K562 (cell line): ENCODE measurements around the gene NUP133. TPM values are rescaled to one million over a fixed set of nuclear protein-coding genes. Genes with fewer than 3 reads are reported as not detected.
A peak's percentile ranks its signal among the peaks of the same experiment; 100 is the strongest.

Source experiments
- BDP1 ChIP-seq: IDR thresholded peaks from 3 replicates; pipeline ENCODE4 v1.6.1; 2011; ENCODE audit not compliant: insufficient read length, insufficient read depth
- CBFA2T3 ChIP-seq: fragments of 450-650 bp; IDR thresholded peaks from 2 replicates; pipeline ENCODE4 v1.6.1; 2017
- GTF2E2 ChIP-seq: fragments of 200-800 bp; sonication (Bioruptor generic); IDR thresholded peaks from 2 replicates; pipeline ENCODE4 v1.6.1; 2016; ENCODE audit warnings: missing genetic modification characterization, missing compliant biosample characterization
- HCFC1 ChIP-seq: IDR thresholded peaks from 2 replicates; pipeline ENCODE4 v1.6.1; 2012; ENCODE audit warnings: low read depth, low read length, improper control_type of control experiment
- HNRNPUL1 ChIP-seq: fragments of 200-400 bp; formaldehyde crosslinking; IDR thresholded peaks from 2 replicates; pipeline ENCODE4 v1.6.1; 2017; ENCODE audit warnings: low read length
- MCM5 ChIP-seq: fragments of 450-650 bp; IDR thresholded peaks from 2 replicates; pipeline ENCODE4 v1.6.1; 2016; ENCODE audit warnings: low read depth
- MTF1 ChIP-seq: fragments of 250-450 bp; sonication (Bioruptor Pico); IDR thresholded peaks from 2 replicates; pipeline ENCODE4 v1.9.0; 2021; ENCODE audit warnings: moderate library complexity, mild to moderate bottlenecking, inconsistent platforms, borderline replicate concordance
- NR2C1 ChIP-seq, 2 experiments: fragments of 450-650 bp; IDR thresholded peaks; 2 replicates each; pipeline ENCODE4 v1.6.1; 2017; ENCODE audit warnings: mild to moderate bottlenecking in 2 of 2, antibody characterized with exemption in 1 of 2, inconsistent platforms in 1 of 2, missing compliant biosample characterization in 1 of 2, missing genetic modification characterization in 1 of 2
- PRMT5 ChIP-seq: sonication (generic); formaldehyde crosslinking; IDR thresholded peaks from 2 replicates; pipeline ENCODE4 v1.5.0; 2020; ENCODE audit warnings: missing genetic modification reagents
- TAF7 ChIP-seq: fragments of 450-650 bp; IDR thresholded peaks from 2 replicates; pipeline ENCODE4 v1.6.1; 2016; ENCODE audit warnings: missing genetic modification characterization, missing compliant biosample characterization
- TAF9B ChIP-seq: fragments of 450-650 bp; IDR thresholded peaks from 2 replicates; pipeline ENCODE4 v1.6.1; 2018; ENCODE audit warnings: mild to moderate bottlenecking; ENCODE audit not compliant: partially characterized antibody
- XRCC5 ChIP-seq: fragments of 200-400 bp; formaldehyde crosslinking; IDR thresholded peaks from 2 replicates; pipeline ENCODE4 v1.6.1; 2017; ENCODE audit warnings: low read depth, mild to moderate bottlenecking, low read length
- ZC3H4 ChIP-seq: sonication (generic); formaldehyde crosslinking; IDR thresholded peaks from 2 replicates; pipeline ENCODE4 v1.9.0; 2021; ENCODE audit warnings: missing genetic modification reagents, borderline replicate concordance
- ZKSCAN8 ChIP-seq: fragments of 200-800 bp; sonication (Bioruptor generic); IDR thresholded peaks from 2 replicates; pipeline ENCODE4 v1.6.1; 2016; ENCODE audit warnings: missing genetic modification characterization, missing compliant biosample characterization
- ZNF75A ChIP-seq: fragments of 450-650 bp; formaldehyde crosslinking; IDR thresholded peaks from 2 replicates; pipeline ENCODE4 v1.4.0; 2020; ENCODE audit warnings: mild to moderate bottlenecking
- polyA plus RNA-seq, 8 experiments: library from polyadenylated mRNA; depleted of rRNA in 4 of 8; stranded (reverse) in 5 of 8; unstranded in 3 of 8; fragments of >200 nt; fragmentation: Nextera tagmentation in 2 of 8; fragmentation: Illumina TruSeq in 1 of 8; extraction: Ambion mirVana in 2 of 8; extraction: Trizol in 1 of 8; gene quantifications; 2 replicates each; pipeline versions ENCODE4 v1.2.1 to v1.2.3, GENCODE V29; 2011 to 2014; ENCODE audit warnings: inconsistent platforms in 1 of 8, missing spikeins in 1 of 8
- total RNA-seq, 7 experiments: library from RNA; depleted of rRNA in 6 of 7; stranded (reverse); fragments of >200 nt in 6 of 7; fragmentation: Illumina TruSeq in 2 of 7; extraction: Trizol in 2 of 7; gene quantifications; 2 replicates each; pipeline versions ENCODE4 v1.2.1 to v1.2.3, GENCODE V29; 2011 to 2021; ENCODE audit warnings: low replicate concordance in 1 of 7
- TF ChIP-seq, protein P1 (sequence below): sonication (generic); formaldehyde crosslinking; IDR thresholded peaks from 2 replicates; pipeline ENCODE4 v1.4.0; 2020; ENCODE audit warnings: mild to moderate bottlenecking, missing genetic modification reagents
- TF ChIP-seq, protein P2 (sequence below): sonication (generic); formaldehyde crosslinking; IDR thresholded peaks from 2 replicates; pipeline ENCODE4 v1.8.0; 2022; ENCODE audit warnings: mild to moderate bottlenecking, missing genetic modification reagents
- TF ChIP-seq, protein P3 (sequence below): sonication (generic); IDR thresholded peaks from 2 replicates; pipeline ENCODE4 v1.6.1; 2016
- TF ChIP-seq, protein P4 (sequence below): sonication (generic); formaldehyde crosslinking; IDR thresholded peaks from 2 replicates; pipeline ENCODE4 v1.8.0; 2022; ENCODE audit warnings: mild to moderate bottlenecking, missing genetic modification reagents

Gene NUP133
- total and polyA plus RNA-seq, 9 of the 15 experiments (the other 6 are each of a cell fraction or from before 2014, with no cell fraction given) = 21.7 to 85.1 (median 61.3) TPM

DNA sequence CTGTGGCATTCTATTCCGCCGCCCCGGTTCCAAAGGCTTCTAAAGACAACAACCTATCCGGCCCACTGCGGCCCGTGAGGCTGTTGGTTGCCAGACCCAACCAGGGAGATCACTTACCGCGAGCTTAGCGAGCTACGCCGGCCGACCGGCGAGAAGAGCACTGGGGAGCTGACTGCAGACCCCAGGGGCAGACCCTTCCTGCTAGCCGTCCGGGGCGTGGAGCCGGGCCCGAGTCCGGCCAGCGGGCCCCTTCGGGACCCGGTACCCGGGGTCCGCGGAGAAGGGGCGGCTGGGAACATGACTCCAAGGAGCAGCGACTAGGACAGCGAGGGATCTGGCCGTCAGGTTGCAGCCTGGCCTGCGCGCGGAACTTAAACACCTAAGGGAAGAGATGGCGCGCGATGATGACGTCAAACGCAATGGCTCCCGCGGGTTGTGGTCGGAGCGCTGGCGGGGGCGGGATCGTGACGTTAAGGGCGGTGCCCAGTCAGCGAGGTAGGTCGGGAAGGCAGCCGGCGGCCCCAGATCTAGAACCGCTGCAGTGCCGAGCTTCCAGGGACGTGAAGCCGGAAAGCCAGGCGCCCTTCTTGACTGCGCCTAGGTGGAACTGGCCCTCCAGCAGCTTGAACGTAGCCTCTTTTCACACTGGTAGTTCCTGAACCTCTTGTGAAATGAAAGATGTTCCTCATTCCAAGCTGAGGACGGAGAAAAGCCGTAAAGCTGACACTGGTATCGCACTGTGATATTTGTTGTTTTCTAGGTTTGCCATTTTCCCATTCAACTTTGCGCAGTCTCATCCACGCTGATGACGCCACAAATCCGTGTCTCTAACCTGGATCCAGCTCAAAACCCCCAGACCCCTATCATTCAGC is at the start of gene NUP133 (continued):
- TF ChIP-seq HNRNPUL1 (no peak), ZC3H4 (CRISPR knock-in tag) (no peak), MCM5 (no peak), MTF1 (CRISPR knock-in tag) (no peak), NR2C1 (IDR thresholded peaks at IDR 0.05) (no peak), NR2C1 (tag; IDR thresholded peaks at IDR 0.05) (peak; percentile 49; the same call in 1 of the 2 replicates), XRCC5 (no peak; the same call in 1 of the 2 replicates), TAF9B (peak; percentile 93), ZNF75A (CRISPR knock-in tag) (no peak), PRMT5 (CRISPR knock-in tag) (no peak), CBFA2T3 (no peak), GTF2E2 (tag) (peak; percentile 98), ZKSCAN8 (no peak; the same call in 1 of the 2 replicates), TAF7 (tag) (peak; percentile 93), BDP1 (no peak), HCFC1 (peak; percentile 83)
- TF ChIP-seq, protein P1, sequence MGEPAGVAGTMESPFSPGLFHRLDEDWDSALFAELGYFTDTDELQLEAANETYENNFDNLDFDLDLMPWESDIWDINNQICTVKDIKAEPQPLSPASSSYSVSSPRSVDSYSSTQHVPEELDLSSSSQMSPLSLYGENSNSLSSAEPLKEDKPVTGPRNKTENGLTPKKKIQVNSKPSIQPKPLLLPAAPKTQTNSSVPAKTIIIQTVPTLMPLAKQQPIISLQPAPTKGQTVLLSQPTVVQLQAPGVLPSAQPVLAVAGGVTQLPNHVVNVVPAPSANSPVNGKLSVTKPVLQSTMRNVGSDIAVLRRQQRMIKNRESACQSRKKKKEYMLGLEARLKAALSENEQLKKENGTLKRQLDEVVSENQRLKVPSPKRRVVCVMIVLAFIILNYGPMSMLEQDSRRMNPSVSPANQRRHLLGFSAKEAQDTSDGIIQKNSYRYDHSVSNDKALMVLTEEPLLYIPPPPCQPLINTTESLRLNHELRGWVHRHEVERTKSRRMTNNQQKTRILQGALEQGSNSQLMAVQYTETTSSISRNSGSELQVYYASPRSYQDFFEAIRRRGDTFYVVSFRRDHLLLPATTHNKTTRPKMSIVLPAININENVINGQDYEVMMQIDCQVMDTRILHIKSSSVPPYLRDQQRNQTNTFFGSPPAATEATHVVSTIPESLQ (CRISPR knock-in tag) = peak; percentile 26; the same call in 1 of the 2 replicates
- TF ChIP-seq, protein P2, sequence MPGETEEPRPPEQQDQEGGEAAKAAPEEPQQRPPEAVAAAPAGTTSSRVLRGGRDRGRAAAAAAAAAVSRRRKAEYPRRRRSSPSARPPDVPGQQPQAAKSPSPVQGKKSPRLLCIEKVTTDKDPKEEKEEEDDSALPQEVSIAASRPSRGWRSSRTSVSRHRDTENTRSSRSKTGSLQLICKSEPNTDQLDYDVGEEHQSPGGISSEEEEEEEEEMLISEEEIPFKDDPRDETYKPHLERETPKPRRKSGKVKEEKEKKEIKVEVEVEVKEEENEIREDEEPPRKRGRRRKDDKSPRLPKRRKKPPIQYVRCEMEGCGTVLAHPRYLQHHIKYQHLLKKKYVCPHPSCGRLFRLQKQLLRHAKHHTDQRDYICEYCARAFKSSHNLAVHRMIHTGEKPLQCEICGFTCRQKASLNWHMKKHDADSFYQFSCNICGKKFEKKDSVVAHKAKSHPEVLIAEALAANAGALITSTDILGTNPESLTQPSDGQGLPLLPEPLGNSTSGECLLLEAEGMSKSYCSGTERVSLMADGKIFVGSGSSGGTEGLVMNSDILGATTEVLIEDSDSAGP = no peak
- TF ChIP-seq, protein P3, sequence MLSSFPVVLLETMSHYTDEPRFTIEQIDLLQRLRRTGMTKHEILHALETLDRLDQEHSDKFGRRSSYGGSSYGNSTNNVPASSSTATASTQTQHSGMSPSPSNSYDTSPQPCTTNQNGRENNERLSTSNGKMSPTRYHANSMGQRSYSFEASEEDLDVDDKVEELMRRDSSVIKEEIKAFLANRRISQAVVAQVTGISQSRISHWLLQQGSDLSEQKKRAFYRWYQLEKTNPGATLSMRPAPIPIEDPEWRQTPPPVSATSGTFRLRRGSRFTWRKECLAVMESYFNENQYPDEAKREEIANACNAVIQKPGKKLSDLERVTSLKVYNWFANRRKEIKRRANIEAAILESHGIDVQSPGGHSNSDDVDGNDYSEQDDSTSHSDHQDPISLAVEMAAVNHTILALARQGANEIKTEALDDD = peak; percentile 60; the same call in 1 of the 2 replicates
- TF ChIP-seq, protein P4, sequence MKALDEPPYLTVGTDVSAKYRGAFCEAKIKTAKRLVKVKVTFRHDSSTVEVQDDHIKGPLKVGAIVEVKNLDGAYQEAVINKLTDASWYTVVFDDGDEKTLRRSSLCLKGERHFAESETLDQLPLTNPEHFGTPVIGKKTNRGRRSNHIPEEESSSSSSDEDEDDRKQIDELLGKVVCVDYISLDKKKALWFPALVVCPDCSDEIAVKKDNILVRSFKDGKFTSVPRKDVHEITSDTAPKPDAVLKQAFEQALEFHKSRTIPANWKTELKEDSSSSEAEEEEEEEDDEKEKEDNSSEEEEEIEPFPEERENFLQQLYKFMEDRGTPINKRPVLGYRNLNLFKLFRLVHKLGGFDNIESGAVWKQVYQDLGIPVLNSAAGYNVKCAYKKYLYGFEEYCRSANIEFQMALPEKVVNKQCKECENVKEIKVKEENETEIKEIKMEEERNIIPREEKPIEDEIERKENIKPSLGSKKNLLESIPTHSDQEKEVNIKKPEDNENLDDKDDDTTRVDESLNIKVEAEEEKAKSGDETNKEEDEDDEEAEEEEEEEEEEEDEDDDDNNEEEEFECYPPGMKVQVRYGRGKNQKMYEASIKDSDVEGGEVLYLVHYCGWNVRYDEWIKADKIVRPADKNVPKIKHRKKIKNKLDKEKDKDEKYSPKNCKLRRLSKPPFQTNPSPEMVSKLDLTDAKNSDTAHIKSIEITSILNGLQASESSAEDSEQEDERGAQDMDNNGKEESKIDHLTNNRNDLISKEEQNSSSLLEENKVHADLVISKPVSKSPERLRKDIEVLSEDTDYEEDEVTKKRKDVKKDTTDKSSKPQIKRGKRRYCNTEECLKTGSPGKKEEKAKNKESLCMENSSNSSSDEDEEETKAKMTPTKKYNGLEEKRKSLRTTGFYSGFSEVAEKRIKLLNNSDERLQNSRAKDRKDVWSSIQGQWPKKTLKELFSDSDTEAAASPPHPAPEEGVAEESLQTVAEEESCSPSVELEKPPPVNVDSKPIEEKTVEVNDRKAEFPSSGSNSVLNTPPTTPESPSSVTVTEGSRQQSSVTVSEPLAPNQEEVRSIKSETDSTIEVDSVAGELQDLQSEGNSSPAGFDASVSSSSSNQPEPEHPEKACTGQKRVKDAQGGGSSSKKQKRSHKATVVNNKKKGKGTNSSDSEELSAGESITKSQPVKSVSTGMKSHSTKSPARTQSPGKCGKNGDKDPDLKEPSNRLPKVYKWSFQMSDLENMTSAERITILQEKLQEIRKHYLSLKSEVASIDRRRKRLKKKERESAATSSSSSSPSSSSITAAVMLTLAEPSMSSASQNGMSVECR (CRISPR knock-in tag) = peak; percentile 76; the same call in 1 of the 2 replicates
